8988T (cell line): ENCODE results near the gene CYP4F2.
"Not testable (repeated sequence)": the region's sequence is repeated elsewhere in the genome, so short reads cannot be mapped to it uniquely, and the experiment has no call there.

ENCODE experiments used
- DNase-seq: peaks from one replicate; pipeline ENCODE4 v3.0.0; 2011

The CYP4F2 gene, protein sequence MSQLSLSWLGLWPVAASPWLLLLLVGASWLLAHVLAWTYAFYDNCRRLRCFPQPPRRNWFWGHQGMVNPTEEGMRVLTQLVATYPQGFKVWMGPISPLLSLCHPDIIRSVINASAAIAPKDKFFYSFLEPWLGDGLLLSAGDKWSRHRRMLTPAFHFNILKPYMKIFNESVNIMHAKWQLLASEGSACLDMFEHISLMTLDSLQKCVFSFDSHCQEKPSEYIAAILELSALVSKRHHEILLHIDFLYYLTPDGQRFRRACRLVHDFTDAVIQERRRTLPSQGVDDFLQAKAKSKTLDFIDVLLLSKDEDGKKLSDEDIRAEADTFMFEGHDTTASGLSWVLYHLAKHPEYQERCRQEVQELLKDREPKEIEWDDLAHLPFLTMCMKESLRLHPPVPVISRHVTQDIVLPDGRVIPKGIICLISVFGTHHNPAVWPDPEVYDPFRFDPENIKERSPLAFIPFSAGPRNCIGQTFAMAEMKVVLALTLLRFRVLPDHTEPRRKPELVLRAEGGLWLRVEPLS

DNA sequence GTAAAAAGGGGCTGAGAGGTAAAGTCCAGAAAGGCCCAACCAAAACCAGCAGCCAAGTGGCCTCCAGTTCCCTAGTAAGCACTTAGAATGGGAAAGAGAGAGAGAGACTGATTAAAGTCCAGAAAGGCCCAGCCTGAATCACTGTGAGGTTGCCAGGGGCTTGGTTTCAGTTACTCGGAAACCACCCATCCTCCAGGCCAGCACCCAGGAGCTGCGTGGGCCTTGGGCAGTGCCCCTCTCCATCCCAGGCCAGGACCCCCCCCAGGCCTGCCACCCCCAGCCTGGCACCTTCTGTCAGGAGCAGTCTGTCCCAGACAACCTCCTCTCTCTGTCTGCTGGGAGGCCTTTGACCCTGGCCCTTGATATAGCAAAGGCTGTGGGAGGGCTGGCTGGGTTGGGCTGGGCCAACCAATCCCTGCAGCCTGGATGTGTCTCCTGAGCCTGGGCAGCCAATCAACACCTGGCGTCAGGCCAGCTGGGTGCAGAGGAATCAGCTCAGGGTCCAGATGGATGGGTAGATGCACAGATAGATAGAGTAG, at the start of gene CYP4F2:
TSS of gene CYP4F2 (minus strand) at position 337 of the 539 bp plus-strand sequence. CDS start 463 bp downstream, outside the sequence.
- no peak for DNase-seq

DNA sequence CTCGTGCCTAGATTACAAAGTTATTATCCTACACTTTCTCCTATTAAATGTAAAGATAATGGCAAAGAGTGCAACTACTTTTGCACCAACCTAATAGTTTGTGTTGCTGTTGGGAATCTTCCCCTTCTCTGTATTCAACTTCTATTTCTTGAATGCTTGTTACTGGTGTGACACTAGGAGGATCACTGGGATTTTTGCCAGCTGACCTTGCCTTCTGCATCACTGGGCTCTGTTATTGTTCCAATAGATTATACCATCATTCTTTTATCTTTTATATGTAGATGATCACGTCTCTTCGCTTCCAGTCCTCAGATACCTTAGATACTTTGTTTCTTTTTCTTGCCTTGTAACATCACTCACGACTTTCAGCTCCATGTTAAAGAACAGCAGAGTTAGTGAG, 47.4 kb upstream of the CYP4F2 start:
- DNase-seq, result no peak

- no peak for DNase-seq
These were observed 46.5 kb upstream of the CYP4F2 start for GRCh38 chr19:15944401-15944800.

- no peak for DNase-seq
These were observed 39.9 kb upstream of the CYP4F2 start for GRCh38 chr19:15937771-15938170.

- no peak for DNase-seq
These were observed 39.1 kb upstream of the CYP4F2 start for GRCh38 chr19:15936950-15937349.

DNA sequence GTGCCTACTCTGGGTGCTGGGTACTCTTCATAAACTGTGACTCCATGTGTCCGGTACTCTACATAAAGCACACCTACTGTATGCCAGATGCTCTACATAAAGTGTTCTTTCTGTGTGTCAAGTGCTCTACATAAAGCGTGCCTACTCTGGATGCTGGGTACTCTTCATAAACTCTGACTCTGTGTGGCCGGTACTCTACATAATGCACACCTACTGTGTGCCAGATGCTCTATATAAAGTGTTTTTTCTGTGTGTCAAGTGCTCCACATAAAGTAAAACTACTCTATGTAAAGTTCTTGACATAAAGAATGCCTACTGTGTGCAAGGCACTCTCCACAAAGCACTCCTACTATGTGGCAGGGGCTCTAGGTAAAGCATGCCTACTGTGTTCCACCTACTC, 38.3 kb upstream of the CYP4F2 start:
- no peak for DNase-seq

DNA sequence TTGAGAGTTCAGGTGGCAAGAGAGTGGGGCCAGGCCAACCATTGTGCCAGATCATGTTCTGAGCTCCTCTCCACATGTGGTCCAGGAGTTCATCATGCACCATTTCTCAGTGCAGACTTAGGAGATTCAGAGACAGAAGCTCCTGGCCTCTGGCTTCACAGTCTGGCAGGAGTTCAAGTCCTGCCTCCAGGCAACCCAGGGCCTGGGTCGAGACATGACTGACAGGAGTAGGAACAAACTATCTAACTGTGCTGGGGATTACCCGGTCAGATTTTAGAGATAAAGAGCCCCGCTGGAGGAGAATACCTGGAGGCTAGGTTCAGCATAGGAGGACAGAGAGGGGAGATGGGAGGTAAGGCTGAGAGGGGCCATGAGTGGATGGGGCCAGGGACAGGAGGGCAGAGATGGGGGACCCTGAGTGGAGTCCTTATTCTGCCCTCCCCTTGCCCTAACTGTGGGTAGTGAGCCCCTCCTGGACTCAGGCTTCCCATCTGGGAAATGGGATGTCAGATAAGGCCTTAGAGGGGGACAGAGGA, 37.4 kb upstream of the CYP4F2 start:
- no peak for DNase-seq

- no peak for DNase-seq
These were observed 36.6 kb upstream of the CYP4F2 start, which contains the start of gene CYP4F11 for GRCh38 chr19:15934332-15935078. Gene CYP4F11 (minus strand): TSS chr19:15934529. CDS start chr19:15934408, 121 bp downstream.

GRCh38 chr19:15933761-15934331, 36.0 kb upstream of the CYP4F2 start:
- not testable (repeated sequence) for DNase-seq

DNA sequence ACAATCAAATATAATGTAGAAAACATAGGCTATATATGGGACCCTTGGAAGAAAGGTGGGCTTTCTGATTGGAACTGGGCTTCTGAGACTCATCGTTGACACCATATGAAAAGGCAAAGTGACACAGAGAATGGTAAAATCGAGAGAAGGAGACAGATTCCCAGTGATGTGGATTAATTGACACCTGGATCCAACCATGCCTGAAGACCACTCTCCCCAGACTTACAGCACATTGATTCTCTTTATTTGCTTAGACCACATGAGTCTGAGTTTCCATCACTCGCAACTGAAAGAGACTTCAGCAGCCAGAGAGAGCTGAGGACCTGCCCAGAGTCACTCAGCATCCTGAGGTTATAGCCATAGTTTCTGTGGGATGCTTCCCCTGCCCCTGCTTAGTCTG, 30.4 kb upstream of the CYP4F2 start:
- DNase-seq, result no peak

DNA sequence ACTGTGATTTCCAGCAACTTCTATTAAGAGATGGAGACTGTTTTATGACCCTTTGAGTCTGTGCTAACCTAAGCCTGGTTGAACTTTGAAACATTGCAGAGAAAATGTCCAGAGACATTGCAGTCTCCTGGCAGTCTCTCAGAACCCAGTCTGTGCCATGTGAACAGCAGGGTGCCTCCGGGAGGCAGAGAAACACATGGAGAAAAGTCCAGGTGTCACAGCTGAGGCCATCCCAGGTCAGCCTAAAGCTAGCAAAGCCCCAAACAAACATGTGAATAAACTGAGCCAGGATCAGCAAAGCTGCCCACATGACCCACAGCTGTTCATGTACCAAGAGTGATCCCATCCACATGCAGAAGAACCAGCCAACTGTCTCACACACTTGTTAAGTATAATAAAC, 28.6 kb upstream of the CYP4F2 start:
- DNase-seq, result no peak

DNA sequence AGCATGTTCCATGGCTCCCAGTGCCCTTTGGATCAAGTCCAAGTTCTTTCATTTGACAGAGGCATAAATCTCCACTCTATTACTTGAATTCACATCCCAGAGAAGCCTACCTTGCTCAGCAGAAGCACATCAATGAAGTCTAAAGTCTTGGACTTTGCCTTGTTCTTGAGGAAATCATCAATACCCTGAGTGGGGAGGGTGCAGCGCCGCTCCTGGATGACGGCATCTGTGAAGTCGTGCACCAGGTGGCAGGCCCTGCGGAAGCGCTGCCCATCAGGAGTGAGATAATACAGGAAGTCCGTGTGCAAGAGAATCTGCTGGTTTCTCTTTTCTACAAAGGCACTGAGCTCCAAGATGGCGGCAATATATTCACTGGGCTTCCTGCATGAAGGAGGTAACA, 25.8 kb upstream of the CYP4F2 start:
- no peak for DNase-seq

- no peak for DNase-seq
These were observed 24.1 kb upstream of the CYP4F2 start for GRCh38 chr19:15922021-15922420.

GRCh38 chr19:15919243-15919642, 21.4 kb upstream of the CYP4F2 start:
- DNase-seq, result no peak

- no peak for DNase-seq
These were observed 17.2 kb upstream of the CYP4F2 start for GRCh38 chr19:15915109-15915508.

DNA sequence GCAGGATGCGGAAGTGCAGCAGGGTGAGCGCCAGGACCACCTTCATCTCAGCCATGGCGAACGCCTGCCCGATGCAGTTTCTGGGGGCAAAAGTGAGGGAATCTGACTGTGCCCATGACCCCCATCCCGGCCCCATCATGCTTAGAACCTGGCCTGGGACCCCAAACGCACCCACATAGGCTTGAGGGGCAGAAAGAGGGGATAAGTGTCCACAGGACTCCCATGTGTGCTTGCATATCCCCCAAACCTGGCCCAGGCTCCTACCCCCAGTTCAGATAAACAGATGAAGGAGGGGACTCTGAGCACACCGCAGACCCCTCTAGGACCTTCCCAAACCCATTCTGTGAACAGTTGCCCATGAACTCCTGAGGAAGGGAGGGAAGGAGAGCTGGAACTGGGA, 16.0 kb upstream of the CYP4F2 start:
- DNase-seq, result no peak

- no peak for DNase-seq
These were observed 15.5 kb upstream of the CYP4F2 start for GRCh38 chr19:15913384-15913783.

DNA sequence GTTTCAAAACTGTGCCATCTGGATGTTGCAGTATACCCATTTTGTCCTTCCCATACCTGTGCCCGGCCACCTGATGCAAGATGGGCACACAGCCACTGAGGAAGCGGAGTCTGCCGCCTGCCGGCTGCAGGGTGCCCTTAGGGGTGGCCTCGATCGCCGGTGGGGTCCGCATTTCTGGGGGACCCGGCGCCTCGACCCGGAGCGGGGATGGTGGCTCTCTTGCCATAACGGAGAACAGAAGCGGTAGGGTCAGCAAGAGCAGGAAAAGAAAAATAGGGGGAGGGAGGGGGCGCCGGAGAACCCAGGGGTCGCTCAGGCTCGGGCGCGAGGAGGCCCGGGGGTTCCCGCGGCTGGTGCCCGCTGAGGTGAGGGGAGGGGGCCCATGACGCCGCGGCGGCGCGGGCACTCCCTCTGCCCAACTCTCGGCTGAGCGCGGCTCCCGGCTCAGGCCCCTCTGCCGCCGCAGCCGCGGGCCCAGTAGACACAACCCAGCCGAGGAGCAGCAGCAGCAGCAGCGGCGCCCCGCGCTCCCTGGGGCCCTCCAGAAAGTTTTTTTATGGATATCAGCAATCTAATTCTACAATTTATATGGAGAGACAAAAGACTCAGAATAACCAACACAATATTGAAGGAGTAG, 13.8 kb upstream of the CYP4F2 start:
- DNase-seq, result no peak

GRCh38 chr19:15905026-15905425, 7.2 kb upstream of the CYP4F2 start:
- DNase-seq, result no peak

DNA sequence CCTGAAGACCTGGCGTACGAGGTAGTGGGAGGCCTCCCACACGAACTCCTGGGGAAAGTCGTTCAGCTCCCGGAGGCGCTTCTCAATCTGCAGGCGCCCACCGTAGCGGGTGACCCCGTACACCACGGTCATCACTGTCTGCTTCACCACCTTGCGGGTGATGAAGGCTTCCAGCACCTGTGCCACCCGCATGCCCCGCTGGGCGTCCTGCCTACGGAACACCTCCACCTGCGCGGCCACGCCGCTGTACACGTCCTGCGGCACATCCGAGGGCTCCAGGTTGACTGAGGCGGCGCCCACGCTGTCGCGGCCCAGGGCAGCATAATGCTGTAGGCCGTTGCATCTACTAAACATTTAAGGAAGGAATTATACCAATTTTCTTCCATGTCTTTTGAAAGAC, 5.0 kb upstream of the CYP4F2 start:
- DNase-seq, result not testable (repeated sequence)

GRCh38 chr19:15902254-15902653, 4.4 kb upstream of the CYP4F2 start:
- no peak for DNase-seq

- no peak for DNase-seq
These were observed 2.6 kb upstream of the CYP4F2 start for GRCh38 chr19:15900504-15900903.
